ENCODE measurements around the gene BANP. TPM values are rescaled to one million over a fixed set of nuclear protein-coding genes. Genes with fewer than 3 reads are reported as not detected.

Gene BANP
- total and polyA plus RNA-seq, 2 of the 8 experiments (the other 6 are each of a cell fraction or from before 2014, with no cell fraction given) = 25.8 to 39.8 TPM

- TF ChIP-seq POU5F1 (IDR thresholded peaks at IDR 0.05; ENCODE audit: low read depth, low read length) (no peak), EGR1 (IDR thresholded peaks at IDR 0.05; ENCODE audit: borderline replicate concordance, low read depth, low read length) (no peak), SP1 (IDR thresholded peaks at IDR 0.05; ENCODE audit: low read depth, low read length) (no peak)
Measured at GRCh38 chr16:87995644-87996043, 44.4 kb downstream of the BANP start (continued).
